BLaER1 treated with 17β-estradiol and CSF1 and Interleukin-3, amounts not matched to agents 10 nM and 100 nM (cell line): Measurements from ENCODE around the gene WWOX.

Experiments used
- H3K27ac ChIP-seq, 11 experiments: shearing (Covaris generic); formaldehyde crosslinking; 2 replicates each; pipeline ENCODE4 v1.8.1; 2022
- H3K27me3 ChIP-seq, 11 experiments: shearing (Covaris generic); formaldehyde crosslinking; 2 replicates each; pipeline ENCODE4 v1.8.1; 2022
- H3K36me3 ChIP-seq, 11 experiments: shearing (Covaris generic); formaldehyde crosslinking; 2 replicates each; pipeline ENCODE4 v1.8.1; 2022
- H3K4me1 ChIP-seq, 10 experiments: shearing (Covaris generic); formaldehyde crosslinking; 2 replicates each; pipeline ENCODE4 v1.8.1; 2022
- H3K4me2 ChIP-seq, 11 experiments: shearing (Covaris generic); formaldehyde crosslinking; 2 replicates each; pipeline ENCODE4 v1.8.1; 2022
- H3K4me3 ChIP-seq, 10 experiments: shearing (Covaris generic); formaldehyde crosslinking; 2 replicates each; pipeline ENCODE4 v1.8.1; 2022
- H3K9ac ChIP-seq, 11 experiments: shearing (Covaris generic); formaldehyde crosslinking; 2 replicates each; pipeline ENCODE4 v1.8.1; 2022
- H3K9me3 ChIP-seq, 11 experiments: shearing (Covaris generic); formaldehyde crosslinking; replicated peaks in 1 of 11; 2 replicates each; pipeline ENCODE4 v1.8.1; 2022
- H4K20me1 ChIP-seq, 11 experiments: shearing (Covaris generic); formaldehyde crosslinking; 2 replicates each; pipeline ENCODE4 v1.8.1; 2022
- Cebpa-rat ChIP-seq, 11 experiments: shearing (Covaris generic); IDR thresholded peaks; 2 replicates each; pipeline ENCODE4 v1.8.1; 2022

The WWOX gene

DNA sequence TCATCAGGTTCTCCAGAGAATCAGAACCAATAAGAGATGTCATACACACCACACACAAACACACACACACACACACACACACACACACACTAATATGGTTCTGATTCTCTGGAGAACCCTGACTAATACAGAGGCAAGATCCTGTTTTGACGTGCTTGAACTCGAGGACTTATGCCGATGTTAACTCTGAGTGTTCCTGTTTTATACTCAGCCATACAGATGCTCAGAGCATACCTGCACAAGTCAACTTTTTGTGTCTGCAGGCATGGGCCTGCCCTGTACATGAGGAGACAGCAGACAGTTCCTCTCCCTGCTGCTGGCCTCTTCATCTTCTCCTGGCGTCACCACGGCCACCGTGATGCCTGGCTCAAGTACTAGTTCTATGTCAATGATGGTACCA is 635.9 kb downstream of the WWOX start:
- no peak for TF ChIP-seq Cebpa-rat (IDR thresholded peaks at IDR 0.05)
- H3K27me3 ChIP-seq = no peaks in the 10 kb centered on the region
- no peaks in the 10 kb centered on the region for H3K9me3 ChIP-seq
- no peaks in the 10 kb centered on the region for H4K20me1 ChIP-seq
- no peak overlapping the region for H3K9ac ChIP-seq
- no peaks in the 10 kb centered on the region for H3K36me3 ChIP-seq
- H3K4me3 ChIP-seq = no peak overlapping the region
- H3K27ac ChIP-seq = no peak overlapping the region
- H3K4me2 ChIP-seq = no peak overlapping the region
- H3K4me1 ChIP-seq = no peaks in the 10 kb centered on the region

DNA sequence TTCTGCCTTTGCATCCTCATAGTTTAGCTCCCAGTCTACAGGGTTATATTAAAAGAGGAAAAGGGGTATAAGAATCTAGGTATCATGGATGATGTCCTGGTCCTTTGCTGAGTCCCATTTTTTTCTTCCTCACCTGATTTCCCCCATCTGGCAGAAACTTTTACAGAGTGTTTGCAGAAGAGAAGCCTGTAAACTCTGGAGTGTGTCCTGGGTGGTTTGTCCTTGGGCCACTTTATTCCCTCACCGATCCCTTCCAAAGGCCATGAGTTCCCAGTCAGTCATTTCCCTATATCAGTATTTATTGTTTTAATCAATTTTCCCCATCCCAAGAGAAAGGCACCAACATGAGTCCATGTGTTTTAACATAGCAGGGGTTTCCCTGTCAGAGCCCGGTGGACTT is 638.2 kb downstream of the WWOX start:
- H3K4me2 ChIP-seq = no peak overlapping the region

DNA sequence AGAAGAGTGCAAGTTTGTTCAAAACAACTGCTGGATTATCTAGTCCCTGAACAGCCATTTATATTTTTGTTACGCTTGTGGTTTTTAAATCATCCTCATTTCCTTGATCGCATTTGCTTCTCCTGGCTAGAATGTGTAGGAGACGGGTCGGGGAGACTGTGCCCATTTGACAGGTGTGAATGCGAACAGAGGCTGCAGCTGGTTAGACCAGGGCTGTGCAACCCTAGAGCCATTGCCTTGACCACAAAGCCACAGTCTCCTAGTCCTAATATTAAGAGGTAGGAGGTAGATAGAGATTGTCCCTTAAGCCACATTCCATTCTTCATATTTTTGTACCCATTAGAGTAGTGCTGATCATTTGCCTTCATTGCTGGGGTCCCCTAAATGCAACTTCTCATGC is 639.1 kb downstream of the WWOX start:
- Histone ChIP-seq H3K4me3 (no peak overlapping the region), H3K4me2 (no peak overlapping the region), H3K4me1 (peaks cover 0 to 9% (median 0%) of the 10 kb centered on the region in 10 experiments; a peak in 3 of 20 replicates), H3K9ac (no peak overlapping the region), H3K27me3 (no peaks in the 10 kb centered on the region), H4K20me1 (no peaks in the 10 kb centered on the region), H3K36me3 (no peaks in the 10 kb centered on the region), H3K9me3 (no peaks in the 10 kb centered on the region), H3K27ac (no peak overlapping the region)
- TF ChIP-seq Cebpa-rat (IDR thresholded peaks at IDR 0.05) = no peak

More for the DNA sequence above, 638.2 kb downstream of the WWOX start:
- Histone ChIP-seq H4K20me1 (no peaks in the 10 kb centered on the region), H3K9me3 (no peaks in the 10 kb centered on the region), H3K9ac (no peak overlapping the region), H3K4me1 (peaks cover 0 to 5% (median 0%) of the 10 kb centered on the region in 10 experiments; a peak in 3 of 20 replicates), H3K4me3 (no peak overlapping the region), H3K27ac (no peak overlapping the region), H3K27me3 (no peaks in the 10 kb centered on the region), H3K36me3 (no peaks in the 10 kb centered on the region)
- no peak for TF ChIP-seq Cebpa-rat (IDR thresholded peaks at IDR 0.05)

DNA sequence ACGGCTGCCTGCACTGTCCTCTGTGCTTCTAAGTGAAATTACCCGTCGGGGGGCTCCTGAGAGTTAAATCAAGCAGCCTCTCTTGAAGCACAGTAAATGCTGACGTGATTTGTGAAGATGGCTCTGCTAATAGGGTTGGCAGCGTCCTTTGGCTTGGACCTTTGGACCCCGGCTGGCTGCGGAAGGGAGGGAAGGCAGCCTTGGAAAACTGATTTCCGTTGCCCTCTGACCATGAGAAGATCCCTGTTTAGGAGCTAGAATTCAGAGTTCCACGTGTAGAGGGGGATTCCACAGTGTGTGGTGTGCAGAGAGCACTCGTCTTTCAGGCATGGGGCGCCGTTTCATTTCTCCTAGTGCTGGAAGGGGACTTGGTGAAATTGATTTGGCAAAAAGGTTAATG is 640.8 kb downstream of the WWOX start:
- no peak for TF ChIP-seq Cebpa-rat (IDR thresholded peaks at IDR 0.05)
- no peaks in the 10 kb centered on the region for H3K27me3 ChIP-seq
- H3K4me3 ChIP-seq = no peak overlapping the region
- H3K9ac ChIP-seq = no peak overlapping the region
- no peaks in the 10 kb centered on the region for H4K20me1 ChIP-seq
- H3K36me3 ChIP-seq = no peaks in the 10 kb centered on the region
- H3K27ac ChIP-seq = no peak overlapping the region
- no peak overlapping the region for H3K4me2 ChIP-seq
- peaks cover 0 to 9% (median 0%) of the 10 kb centered on the region in 10 experiments; a peak in 3 of 20 replicates for H3K4me1 ChIP-seq
- no peaks in the 10 kb centered on the region for H3K9me3 ChIP-seq

DNA sequence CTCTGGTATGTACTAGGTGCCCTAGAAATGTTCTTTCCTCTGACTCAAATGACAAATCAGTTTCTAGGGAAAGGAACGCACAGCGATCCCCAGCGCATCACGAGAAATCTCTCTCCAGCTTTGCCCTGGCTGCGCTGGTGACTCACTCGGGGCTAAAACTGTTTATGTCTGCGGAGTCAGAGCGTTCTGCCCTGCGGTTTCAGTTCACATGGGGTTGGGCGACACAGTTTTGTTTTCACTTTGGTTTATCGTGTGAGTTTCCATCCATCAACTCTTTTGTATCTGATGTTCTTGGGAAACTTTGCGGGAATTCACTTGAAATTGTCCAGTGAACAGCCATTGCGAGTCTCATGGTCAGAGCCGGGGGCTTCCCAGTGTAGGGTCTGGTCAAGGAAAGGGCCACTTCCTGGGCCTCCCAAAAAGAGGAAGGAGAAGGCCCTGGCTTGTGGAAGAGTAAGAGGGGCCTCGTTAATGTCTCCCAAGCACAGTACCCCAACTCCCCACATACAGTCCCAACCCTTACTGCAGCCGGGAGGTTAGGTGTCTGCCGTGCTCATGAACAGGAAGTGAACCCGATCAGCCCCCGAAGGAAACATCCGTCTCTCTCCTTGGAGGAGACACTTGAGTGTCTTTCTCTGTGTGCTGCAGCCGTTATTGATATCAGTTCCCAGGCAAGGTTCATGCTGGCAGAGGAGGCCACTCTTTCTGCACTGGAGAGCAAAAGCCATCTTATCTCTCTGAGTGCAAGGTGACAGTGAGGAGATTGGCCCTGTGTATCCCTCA is 643.2 kb downstream of the WWOX start:
- H3K9me3 ChIP-seq = no peaks in the 10 kb centered on the region
- no peak overlapping the region for H3K9ac ChIP-seq
- peaks cover 0 to 9% (median 0%) of the 10 kb centered on the region in 10 experiments; a peak in 3 of 20 replicates for H3K4me1 ChIP-seq
- no peaks in the 10 kb centered on the region for H4K20me1 ChIP-seq
- no peak overlapping the region for H3K4me3 ChIP-seq
- no peak overlapping the region for H3K27ac ChIP-seq
- H3K4me2 ChIP-seq = peak overlapping the region in 3 of 11 experiments; percentile 1 to 16 (median 13); a peak in 3 of 22 replicates
- TF ChIP-seq Cebpa-rat (IDR thresholded peaks at IDR 0.05) = no peak
- no peaks in the 10 kb centered on the region for H3K36me3 ChIP-seq
- no peaks in the 10 kb centered on the region for H3K27me3 ChIP-seq

DNA sequence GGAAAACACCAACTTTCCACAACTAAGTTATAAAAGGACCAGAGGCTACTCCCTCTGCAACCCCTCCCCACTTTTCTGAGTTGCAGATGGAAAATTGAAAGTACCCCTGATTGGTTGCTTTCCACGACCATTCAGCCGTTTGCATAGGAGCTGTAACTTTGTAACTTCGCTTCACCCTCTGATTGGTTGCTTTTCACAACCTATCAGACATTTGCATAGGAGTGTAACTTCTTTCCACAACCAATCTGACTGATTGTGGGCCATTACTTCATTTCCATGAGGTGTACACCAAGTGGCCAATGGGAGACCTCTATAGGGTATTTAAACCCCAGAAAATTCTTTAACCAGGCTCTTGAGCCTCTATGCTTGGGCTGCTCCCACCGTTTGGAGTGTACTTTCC is 644.1 kb downstream of the WWOX start:
- no peak for TF ChIP-seq Cebpa-rat (IDR thresholded peaks at IDR 0.05)
- no peaks in the 10 kb centered on the region for H3K36me3 ChIP-seq
- no peaks in the 10 kb centered on the region for H4K20me1 ChIP-seq
- no peaks in the 10 kb centered on the region for H3K27me3 ChIP-seq
- no peak overlapping the region for H3K4me3 ChIP-seq
- H3K9ac ChIP-seq = no peak overlapping the region
- peaks cover 0 to 9% (median 0%) of the 10 kb centered on the region in 10 experiments; a peak in 3 of 20 replicates for H3K4me1 ChIP-seq
- no peaks in the 10 kb centered on the region for H3K9me3 ChIP-seq
- no peak overlapping the region for H3K4me2 ChIP-seq
- no peak overlapping the region for H3K27ac ChIP-seq

DNA sequence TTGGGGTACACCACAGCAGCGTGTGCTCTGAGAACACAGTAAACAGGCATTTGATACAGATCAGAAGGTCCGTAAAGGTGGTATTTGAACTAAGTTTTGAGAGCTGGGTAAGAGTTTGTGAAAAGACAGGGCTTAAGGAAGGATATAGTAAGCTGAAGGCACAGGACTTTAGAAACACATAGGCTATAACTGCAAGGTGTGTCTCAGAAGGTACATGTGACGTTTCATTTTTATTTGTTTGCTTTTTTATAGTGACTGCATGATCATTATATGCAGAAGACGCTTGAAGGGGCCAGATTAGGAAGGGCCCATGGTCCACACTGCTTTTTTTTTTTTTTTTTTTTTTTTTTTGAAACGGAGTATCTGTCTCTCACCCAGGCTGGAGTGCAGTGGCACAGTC is 644.6 kb downstream of the WWOX start:
- no peaks in the 10 kb centered on the region for H3K9me3 ChIP-seq

DNA sequence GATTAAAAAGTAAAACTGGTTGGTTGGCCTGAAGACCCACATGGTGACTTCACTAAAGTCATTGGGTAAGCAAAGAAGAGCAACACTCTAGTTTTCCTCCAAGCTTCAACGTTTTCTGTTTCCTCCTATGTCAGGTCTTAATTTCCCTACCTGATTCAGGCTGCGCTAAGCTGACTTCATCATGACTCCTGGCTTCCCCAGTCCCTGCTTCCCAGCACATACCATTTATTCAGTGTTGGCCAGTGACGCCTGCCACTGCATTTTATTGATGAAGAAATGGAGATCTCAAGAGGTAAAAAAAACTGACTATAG is 645.3 kb downstream of the WWOX start:
- Histone ChIP-seq H3K4me3 (no peak overlapping the region), H3K9me3 (no peaks in the 10 kb centered on the region), H3K36me3 (no peaks in the 10 kb centered on the region), H3K4me1 (peaks cover 4 to 12% (median 6%) of the 10 kb centered on the region in 10 experiments; a peak in 19 of 20 replicates), H3K27ac (no peak overlapping the region), H3K27me3 (no peaks in the 10 kb centered on the region), H3K4me2 (no peak overlapping the region), H4K20me1 (no peaks in the 10 kb centered on the region), H3K9ac (no peak overlapping the region)
- no peak for TF ChIP-seq Cebpa-rat (IDR thresholded peaks at IDR 0.05)

More for the DNA sequence above, 644.6 kb downstream of the WWOX start:
- H3K9ac ChIP-seq = no peak overlapping the region
- H3K4me2 ChIP-seq = no peak overlapping the region
- H3K27ac ChIP-seq = no peak overlapping the region
- H4K20me1 ChIP-seq = no peaks in the 10 kb centered on the region
- H3K4me3 ChIP-seq = no peak overlapping the region
- no peaks in the 10 kb centered on the region for H3K27me3 ChIP-seq
- peaks cover 0 to 9% (median 0%) of the 10 kb centered on the region in 10 experiments; a peak in 4 of 20 replicates for H3K4me1 ChIP-seq
- TF ChIP-seq Cebpa-rat (IDR thresholded peaks at IDR 0.05) = no peak
- no peaks in the 10 kb centered on the region for H3K36me3 ChIP-seq

DNA sequence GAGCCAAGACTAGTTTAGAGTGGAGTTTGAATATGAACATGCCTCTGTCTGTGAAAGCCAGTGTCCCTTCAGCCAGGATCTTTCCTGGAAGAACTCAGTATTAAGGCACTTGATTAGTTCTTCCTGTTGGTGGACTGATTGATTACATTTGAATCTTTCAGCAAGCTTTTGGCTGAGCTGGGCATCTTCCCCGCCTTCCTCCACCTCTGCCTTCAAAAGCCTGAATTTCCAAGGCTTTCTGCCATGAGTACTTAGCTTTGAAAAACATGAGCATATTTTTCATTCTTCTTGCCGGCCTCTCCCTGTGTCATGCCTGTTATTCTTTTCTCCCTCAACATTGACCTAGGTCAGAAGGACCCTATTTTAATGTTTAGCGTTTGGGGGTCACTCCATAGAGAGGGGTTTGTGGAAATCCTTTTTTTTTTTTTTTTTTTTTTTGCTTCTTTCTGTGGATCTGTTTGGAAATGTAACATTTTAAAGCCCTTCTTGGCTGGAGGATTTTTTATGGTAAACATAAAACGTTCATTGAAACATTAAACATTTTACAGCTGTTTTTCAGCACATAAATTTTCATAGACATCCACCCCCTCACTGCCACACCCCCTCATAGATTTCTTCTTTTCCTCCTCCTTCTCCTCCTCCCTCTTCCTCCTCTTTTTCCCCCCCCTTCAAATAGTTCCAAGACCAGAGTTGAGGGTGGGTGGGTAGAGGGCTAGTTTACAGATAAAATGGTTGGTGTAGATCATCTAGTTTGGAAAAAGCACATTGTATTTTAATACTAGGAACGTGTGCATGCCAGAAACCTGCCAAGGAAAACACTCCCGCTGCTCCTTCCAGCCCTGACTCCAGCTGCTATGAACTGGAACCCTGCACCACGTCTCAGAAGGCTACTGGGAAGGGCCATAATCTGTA is 645.9 kb downstream of the WWOX start:
- H3K27me3 ChIP-seq = no peaks in the 10 kb centered on the region
- no peak overlapping the region for H3K27ac ChIP-seq
- no peaks in the 10 kb centered on the region for H3K9me3 ChIP-seq
- no peak for TF ChIP-seq Cebpa-rat (IDR thresholded peaks at IDR 0.05)
- no peak overlapping the region for H3K4me3 ChIP-seq
- H3K4me2 ChIP-seq = no peak overlapping the region
- no peaks in the 10 kb centered on the region for H4K20me1 ChIP-seq
- peaks cover 8 to 18% (median 11%) of the 10 kb centered on the region in 10 experiments; a peak in 19 of 20 replicates for H3K4me1 ChIP-seq
- no peaks in the 10 kb centered on the region for H3K36me3 ChIP-seq
- no peak overlapping the region for H3K9ac ChIP-seq
